CD14-positive monocyte (primary cell): ENCODE data around the gene TMEM60. TPM values are rescaled to one million over a fixed set of nuclear protein-coding genes. Genes with fewer than 3 reads are reported as not detected.
A peak's percentile ranks its signal among the peaks of the same experiment; 100 is the strongest.

Experiments
- DNase-seq, 3 donors: peaks; one replicate each; pipeline ENCODE4 v3.0.0-alpha.2; 2011 to 2022
- H2AFZ ChIP-seq: 2 replicates; pipeline ENCODE4 v1.6.0; 2012; ENCODE audit warnings: mild to moderate bottlenecking, low read depth, low read length, inconsistent platforms; ENCODE audit not compliant: insufficient read depth, poor library complexity, severe bottlenecking
- H3K27ac ChIP-seq, 2 donors: 1 replicate in 1 of 2; 2 replicates in 1 of 2; pipeline ENCODE4 v1.5.1; 2012 to 2013; ENCODE audit warnings: low read length in 2 of 2, control low read depth in 1 of 2, inconsistent platforms in 1 of 2, low read depth in 1 of 2, mild to moderate bottlenecking in 1 of 2
- H3K27me3 ChIP-seq, 2 donors: one replicate each; pipeline versions ENCODE4 v1.6.0 to v1.6.1; 2011 to 2013; ENCODE audit warnings: low read length in 2 of 2; ENCODE audit not compliant: control insufficient read depth in 2 of 2, insufficient read depth in 2 of 2
- H3K36me3 ChIP-seq, 2 donors: replicated peaks in 1 of 2; 1 replicate in 1 of 2; 2 replicates in 1 of 2; pipeline versions ENCODE4 v1.5.1 to v1.6.1; 2012 to 2013; ENCODE audit warnings: low read length in 2 of 2, control low read depth in 1 of 2, inconsistent platforms in 1 of 2, mild to moderate bottlenecking in 1 of 2; ENCODE audit not compliant: insufficient read depth in 2 of 2, control insufficient read depth in 1 of 2
- H3K4me1 ChIP-seq, 2 donors: 1 replicate in 1 of 2; 2 replicates in 1 of 2; pipeline versions ENCODE4 v1.5.1 to v1.6.1; 2012 to 2013; ENCODE audit warnings: low read length in 2 of 2, control low read depth in 1 of 2, inconsistent platforms in 1 of 2, mild to moderate bottlenecking in 1 of 2, moderate library complexity in 1 of 2; ENCODE audit not compliant: insufficient read depth in 2 of 2, control insufficient read depth in 1 of 2
- H3K4me2 ChIP-seq: replicated peaks from 2 replicates; pipeline ENCODE3; 2012; ENCODE audit warnings: low read length, moderate library complexity, mild to moderate bottlenecking; ENCODE audit not compliant: poor library complexity, severe bottlenecking; ENCODE audit errors: extremely low read depth
- H3K4me3 ChIP-seq, 3 experiments: fragments of 200-600 bp in 1 of 3; sonication (generic) in 1 of 3; replicated peaks in 1 of 3; 1 replicate in 2 of 3; 2 replicates in 1 of 3; pipeline ENCODE4 v1.5.1; 2011 to 2013; ENCODE audit warnings: low read length in 3 of 3, mild to moderate bottlenecking in 3 of 3, control low read depth in 2 of 3, low read depth in 2 of 3, inconsistent platforms in 1 of 3, moderate library complexity in 1 of 3
- H3K79me2 ChIP-seq: 2 replicates; pipeline ENCODE4 v1.6.0; 2012; ENCODE audit warnings: mild to moderate bottlenecking, control low read depth, inconsistent platforms, low read length, moderate library complexity; ENCODE audit not compliant: insufficient read depth
- H3K9ac ChIP-seq: 2 replicates; pipeline ENCODE4 v1.6.0; 2017; ENCODE audit warnings: low read length, mild to moderate bottlenecking; ENCODE audit not compliant: insufficient read depth, poor library complexity, severe bottlenecking
- H3K9me3 ChIP-seq, 2 donors: replicated peaks in 1 of 2; 1 replicate in 1 of 2; 2 replicates in 1 of 2; pipeline versions ENCODE4 v1.5.1 to v1.6.1; 2012 to 2013; ENCODE audit warnings: low read length in 2 of 2, control low read depth in 1 of 2; ENCODE audit not compliant: control insufficient read depth in 1 of 2, insufficient read depth in 1 of 2
- H4K20me1 ChIP-seq: 2 replicates; pipeline ENCODE4 v1.6.0; 2012; ENCODE audit warnings: mild to moderate bottlenecking, low read length, control low read depth, moderate library complexity; ENCODE audit not compliant: insufficient read depth
- H3K27ac Mint-ChIP-seq, 7 donors: one replicate each; pipeline ENCODE4 v1.8.0; 2020; ENCODE audit warnings: mild to moderate bottlenecking in 7 of 7, mixed read lengths in 7 of 7, moderate library complexity in 6 of 7, inconsistent platforms in 2 of 7
- H3K27me3 Mint-ChIP-seq, 3 donors: one replicate each; pipeline ENCODE4 v1.8.0; 2021 to 2022; ENCODE audit warnings: low read depth in 3 of 3, mild to moderate bottlenecking in 3 of 3, mixed read lengths in 3 of 3, moderate library complexity in 3 of 3, inconsistent platforms in 1 of 3
- H3K36me3 Mint-ChIP-seq, 2 donors: one replicate each; pipeline ENCODE4 v1.8.0; 2020; ENCODE audit warnings: mixed read lengths in 2 of 2, inconsistent platforms in 1 of 2, mild to moderate bottlenecking in 1 of 2
- H3K4me1 Mint-ChIP-seq: one replicate; pipeline ENCODE4 v1.8.0; 2020; ENCODE audit warnings: mild to moderate bottlenecking, mixed read lengths
- H3K4me3 Mint-ChIP-seq, 2 donors: one replicate each; pipeline ENCODE4 v1.8.0; 2020; ENCODE audit warnings: mild to moderate bottlenecking in 2 of 2, mixed read lengths in 2 of 2, moderate library complexity in 1 of 2
- H3K9me3 Mint-ChIP-seq, 7 donors: one replicate each; pipeline ENCODE4 v1.8.0; 2020 to 2022; ENCODE audit warnings: mixed read lengths in 7 of 7, mild to moderate bottlenecking in 6 of 7, moderate library complexity in 6 of 7, inconsistent platforms in 2 of 7
- WGBS: methylation state at CpG from one replicate; pipeline ENCODE4 v1.1.5; 2013; ENCODE audit warnings: missing lambda C conversion rate; ENCODE audit not compliant: insufficient coverage; 5-methylcytosine and 5-hydroxymethylcytosine counted together
- intact Hi-C, 2 donors: fragments of 100-400 bp; cut with micrococcal nuclease; formaldehyde crosslinking; loops; one replicate each; pipeline versions ENCODE4 v1.15.0 to v1.15.1; 2023
- polyA plus RNA-seq, 3 donors: library from polyadenylated mRNA; depleted of rRNA in 1 of 3; unstranded in 2 of 3; stranded (reverse) in 1 of 3; fragments of 300-500 nt in 2 of 3; fragments of >200 nt in 1 of 3; fragmentation: Illumina TruSeq in 2 of 3; gene quantifications; 1 replicate in 2 of 3; 2 replicates in 1 of 3; pipeline ENCODE4 v1.2.3, GENCODE V29; 2012 to 2021
- TF ChIP-seq, protein P1 (sequence below): fragments of 200-600 bp; IDR thresholded peaks from one replicate; pipeline ENCODE4 v1.8.0; 2022; ENCODE audit warnings: antibody characterized with exemption, mild to moderate bottlenecking

Gene TMEM60
- polyA plus RNA-seq, 3 donors, result 5.5 to 27.6 (median 25.6) TPM

- Histone ChIP-seq H3K4me2 (no peak overlapping the region), H4K20me1 (peaks cover 81% of the 10 kb centered on the region), H3K27me3 (no peaks in the 10 kb centered on the region), H3K36me3 (peaks cover 13 to 49% of the 10 kb centered on the region in 2 donors), H2AFZ (no peak overlapping the region), H3K79me2 (peaks cover 75% of the 10 kb centered on the region), H3K4me1 (peaks cover 12 to 15% of the 10 kb centered on the region in 2 donors), H3K9ac (no peak overlapping the region), H3K4me3 (no peak overlapping the region), H3K27ac (peak overlapping the region in 1 of 2 donors; percentile 41), H3K9me3 (no peaks in the 10 kb centered on the region)
- TF ChIP-seq, protein P1, sequence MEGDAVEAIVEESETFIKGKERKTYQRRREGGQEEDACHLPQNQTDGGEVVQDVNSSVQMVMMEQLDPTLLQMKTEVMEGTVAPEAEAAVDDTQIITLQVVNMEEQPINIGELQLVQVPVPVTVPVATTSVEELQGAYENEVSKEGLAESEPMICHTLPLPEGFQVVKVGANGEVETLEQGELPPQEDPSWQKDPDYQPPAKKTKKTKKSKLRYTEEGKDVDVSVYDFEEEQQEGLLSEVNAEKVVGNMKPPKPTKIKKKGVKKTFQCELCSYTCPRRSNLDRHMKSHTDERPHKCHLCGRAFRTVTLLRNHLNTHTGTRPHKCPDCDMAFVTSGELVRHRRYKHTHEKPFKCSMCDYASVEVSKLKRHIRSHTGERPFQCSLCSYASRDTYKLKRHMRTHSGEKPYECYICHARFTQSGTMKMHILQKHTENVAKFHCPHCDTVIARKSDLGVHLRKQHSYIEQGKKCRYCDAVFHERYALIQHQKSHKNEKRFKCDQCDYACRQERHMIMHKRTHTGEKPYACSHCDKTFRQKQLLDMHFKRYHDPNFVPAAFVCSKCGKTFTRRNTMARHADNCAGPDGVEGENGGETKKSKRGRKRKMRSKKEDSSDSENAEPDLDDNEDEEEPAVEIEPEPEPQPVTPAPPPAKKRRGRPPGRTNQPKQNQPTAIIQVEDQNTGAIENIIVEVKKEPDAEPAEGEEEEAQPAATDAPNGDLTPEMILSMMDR, result no peak
- WGBS, result 0% methylated on average over 1 of the region's 1 CpG
- Mint-ChIP-seq H3K4me1 (peaks cover 8% of the 10 kb centered on the region), H3K36me3 (peaks cover 30 to 48% of the 10 kb centered on the region in 2 donors), H3K4me3 (no peak overlapping the region), H3K27me3 (peaks cover 0 to 1% (median 0%) of the 10 kb centered on the region in 3 donors), H3K27ac (peak overlapping the region in 4 of 7 donors; percentile 28 to 60 (median 47)), H3K9me3 (no peaks in the 10 kb centered on the region)
- no peak for DNase-seq
- intact Hi-C loops, result no loop called here
These were observed 50.5 kb downstream of the TMEM60 start for GRCh38 chr7:77747718-77748117.

DNA sequence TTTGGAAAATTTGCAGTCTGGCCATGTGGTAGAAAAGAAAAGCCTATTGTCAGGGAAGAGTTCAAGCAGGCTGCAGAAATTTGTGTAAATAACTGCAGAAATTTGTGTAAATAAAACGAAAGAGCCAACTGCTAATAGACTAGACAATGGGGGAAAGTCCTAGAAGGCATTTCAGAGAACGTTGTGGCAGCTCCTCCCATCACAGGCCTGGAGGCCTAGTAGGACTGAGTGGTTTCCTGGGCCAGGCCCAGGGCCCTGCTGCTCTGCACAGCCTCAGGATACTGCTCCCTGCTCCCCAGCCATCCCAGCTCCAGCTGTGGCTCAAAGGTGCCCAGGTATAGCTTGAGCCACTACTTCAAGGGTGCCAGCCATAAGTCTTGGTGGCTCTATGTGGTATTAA lies 51.1 kb downstream of the TMEM60 start:
- Histone ChIP-seq H3K4me3 (no peak overlapping the region), H4K20me1 (peaks cover 80% of the 10 kb centered on the region), H3K9me3 (no peaks in the 10 kb centered on the region), H3K9ac (no peak overlapping the region), H3K27me3 (no peaks in the 10 kb centered on the region), H3K4me2 (no peak overlapping the region), H3K27ac (peak overlapping the region in 1 of 2 donors; percentile 41), H3K4me1 (peaks cover 7 to 9% of the 10 kb centered on the region in 2 donors), H3K79me2 (peaks cover 74% of the 10 kb centered on the region), H2AFZ (no peak overlapping the region), H3K36me3 (peaks cover 13 to 55% of the 10 kb centered on the region in 2 donors)
- intact Hi-C loops, result no loop called here
- 100% methylated on average over 1 of the region's 2 CpGs for WGBS
- Mint-ChIP-seq H3K27me3 (no peaks in the 10 kb centered on the region), H3K4me1 (peaks cover 3% of the 10 kb centered on the region), H3K9me3 (no peaks in the 10 kb centered on the region), H3K36me3 (peaks cover 28 to 49% of the 10 kb centered on the region in 2 donors), H3K27ac (peak overlapping the region in 1 of 7 donors; percentile 60), H3K4me3 (no peak overlapping the region)
- TF ChIP-seq, protein P1, result no peak
- DNase-seq, result no peak
